GM12892 (cell line): Measurements from ENCODE around the gene LTC4S.

Experiments
- POLR2AphosphoS5 ChIP-seq: IDR thresholded peaks from 2 replicates; pipeline ENCODE4 v1.6.1; 2011; ENCODE audit warnings: low read depth, low read length, control low read depth
- TAF1 ChIP-seq: IDR thresholded peaks from 2 replicates; pipeline ENCODE4 v1.6.1; 2011; ENCODE audit warnings: low read depth, mild to moderate bottlenecking, control low read depth, low read length, borderline replicate concordance

DNA sequence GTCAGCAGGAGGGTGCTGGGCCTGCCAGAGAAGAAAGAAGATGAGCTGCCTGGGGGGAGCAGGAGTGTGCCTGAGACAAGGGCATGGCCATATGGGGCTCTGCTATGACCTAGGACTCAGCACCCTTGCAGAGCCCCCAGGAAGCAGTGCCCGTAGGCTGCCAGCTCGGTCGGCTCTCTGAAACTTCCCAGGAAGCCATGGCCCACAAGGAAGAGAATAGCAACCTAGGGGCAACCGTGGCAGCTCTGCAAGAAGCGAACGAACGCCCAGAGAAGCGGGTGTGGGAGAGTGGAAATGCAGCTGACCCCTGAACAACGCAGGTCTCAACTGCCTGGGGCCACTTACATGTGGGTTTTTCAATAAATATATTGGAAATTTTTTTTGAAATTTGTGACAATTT is 10.7 kb upstream of the LTC4S start:
- TF ChIP-seq POLR2AphosphoS5 (no peak), TAF1 (no peak)
